HG03095 (cell line): ENCODE results near the gene B9D2.
"Not testable (repeated sequence)": the region's sequence is repeated elsewhere in the genome, so short reads cannot be mapped to it uniquely, and the experiment has no call there.

ENCODE experiments used
- ATAC-seq: cut with Tn5 transposase; IDR thresholded peaks from one replicate; pipeline ENCODE4 v1.9.1; 2021; ENCODE audit warnings: moderate library complexity; ENCODE audit not compliant: unreplicated experiment

Gene B9D2

DNA sequence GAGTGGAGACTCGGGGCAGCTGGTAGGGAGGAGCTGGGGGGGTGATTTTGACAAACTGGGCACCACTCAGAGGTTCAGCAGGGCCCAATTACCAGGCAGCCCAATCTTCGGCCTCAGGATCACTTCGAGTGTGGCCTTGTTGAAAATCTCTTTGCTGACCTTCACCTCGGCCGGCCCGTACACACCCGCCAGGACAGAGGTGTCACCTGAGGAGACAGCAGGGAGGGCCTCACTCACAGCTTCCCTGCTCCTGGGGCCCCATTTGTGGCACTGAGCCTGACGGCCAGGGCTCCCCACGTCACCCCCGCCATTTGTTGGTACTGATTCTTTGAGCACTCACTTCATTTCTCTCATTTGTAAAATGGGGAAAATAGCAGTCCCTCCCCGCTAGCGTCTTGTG, 28.8 kb upstream of the B9D2 start:
- no peak for ATAC-seq

DNA sequence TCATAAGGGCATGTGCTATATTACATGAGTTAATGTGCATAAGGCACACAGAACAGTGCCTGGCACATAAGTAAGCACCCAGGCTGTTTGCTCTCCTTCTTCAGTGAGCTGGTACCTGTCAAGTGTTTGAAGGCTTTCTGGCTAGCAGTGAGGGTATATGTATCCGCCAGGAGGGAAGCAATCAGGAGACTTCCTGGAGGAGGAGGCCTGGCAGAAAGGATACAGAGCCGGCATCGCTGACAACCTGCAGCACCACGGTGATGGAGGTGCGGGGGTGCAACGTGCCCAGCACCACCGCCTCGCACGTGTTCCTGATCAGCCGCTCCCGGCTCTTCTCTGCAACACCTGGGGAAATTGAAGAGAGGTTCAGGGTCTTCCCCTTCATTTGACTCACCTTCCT, 27.7 kb upstream of the B9D2 start:
- no peak for ATAC-seq

DNA sequence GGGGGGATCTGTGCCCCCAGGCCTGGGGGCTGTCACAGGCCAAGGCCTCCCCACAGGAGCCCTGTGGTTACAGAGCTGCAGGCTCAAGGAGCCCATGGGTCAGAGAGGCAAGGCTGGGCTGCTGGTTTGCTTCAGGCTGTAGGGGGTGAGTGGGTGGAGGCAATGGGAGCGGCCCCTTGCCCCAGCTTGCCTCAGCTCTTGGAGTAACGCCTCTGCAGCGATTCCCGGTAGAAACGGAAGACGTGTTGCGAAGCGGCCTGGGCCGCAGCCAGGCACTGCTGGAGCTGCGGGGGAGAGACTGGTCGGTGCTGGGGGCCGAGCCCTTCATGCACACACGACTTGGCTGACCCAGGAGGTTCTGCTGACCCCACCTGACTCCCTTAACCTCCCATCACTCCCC, 22.5 kb upstream of the B9D2 start:
- ATAC-seq = no peak

DNA sequence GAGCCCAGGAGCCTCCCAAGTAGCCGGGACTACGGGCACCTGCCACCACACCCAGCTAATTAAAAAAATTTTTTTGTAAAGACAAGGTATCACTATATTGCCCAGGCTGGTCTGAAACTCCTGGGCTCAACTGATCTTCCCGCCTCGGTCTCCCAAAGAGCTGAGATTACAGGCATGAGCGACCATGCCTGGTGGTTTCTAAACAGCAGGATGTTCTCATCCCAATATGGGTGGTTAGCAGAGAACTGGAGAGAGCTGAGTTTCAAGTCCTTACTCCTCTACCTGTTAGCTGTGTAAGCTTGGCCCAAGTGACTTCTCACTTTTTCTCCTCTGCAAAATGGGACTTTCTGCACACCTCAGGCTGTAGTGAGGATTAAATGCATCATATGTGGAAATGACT, 20.4 kb upstream of the B9D2 start:
- no peak for ATAC-seq

DNA sequence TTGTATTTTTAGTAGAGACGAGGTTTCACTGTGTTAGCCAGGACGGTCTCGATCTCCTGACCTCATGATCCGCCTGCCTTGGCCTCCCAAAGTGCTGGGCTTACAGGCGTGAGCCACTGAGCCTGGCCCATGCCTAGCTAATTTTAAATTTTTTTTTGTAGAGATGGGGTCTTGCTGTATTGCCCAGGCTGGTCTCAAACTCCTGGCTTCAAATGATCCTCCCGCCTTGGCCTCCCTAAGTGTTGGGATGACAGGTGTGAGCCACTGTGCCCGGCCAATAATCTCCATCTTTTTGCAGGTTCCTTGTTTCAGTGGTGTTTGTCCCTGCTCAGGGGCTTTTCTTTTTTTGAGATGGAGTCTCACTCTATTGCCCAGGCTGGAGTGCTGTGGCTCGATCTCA, 17.6 kb upstream of the B9D2 start:
- not testable (repeated sequence) for ATAC-seq

DNA sequence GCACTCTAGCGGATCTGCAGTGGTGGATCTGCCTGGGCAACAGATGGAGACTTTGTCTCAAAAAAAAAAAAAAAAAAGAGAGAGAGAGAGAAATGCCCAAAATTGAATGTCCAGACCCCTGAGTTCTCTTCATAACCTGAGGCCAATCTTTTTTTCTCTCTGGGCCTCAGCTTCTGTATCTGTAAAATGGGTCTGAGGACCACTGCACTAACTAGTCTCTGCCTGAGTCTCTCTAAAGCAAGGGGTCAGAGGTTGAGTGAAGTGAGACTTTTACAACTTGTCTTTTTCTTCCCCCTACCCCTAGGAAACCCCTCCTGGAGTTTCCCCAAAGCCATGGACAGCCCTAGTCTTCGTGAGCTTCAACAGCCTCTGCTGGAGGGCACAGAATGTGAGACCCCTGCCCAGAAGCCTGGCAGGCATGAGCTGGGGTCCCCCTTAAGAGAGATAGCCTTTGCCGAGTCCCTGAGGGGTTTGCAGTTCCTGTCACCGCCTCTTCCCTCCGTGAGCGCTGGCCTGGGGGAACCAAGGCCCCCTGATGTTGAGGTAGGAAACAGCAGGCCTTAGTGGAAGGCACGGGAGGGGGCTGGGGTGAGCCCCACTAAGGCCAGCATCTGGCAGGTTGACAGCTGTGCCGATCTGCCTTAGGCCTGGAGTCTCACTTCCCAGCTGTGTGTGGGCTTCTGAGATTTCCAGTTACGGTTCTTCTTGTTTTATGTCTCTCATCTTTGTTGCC, 14.2 kb upstream of the B9D2 start:
- no peak for ATAC-seq

DNA sequence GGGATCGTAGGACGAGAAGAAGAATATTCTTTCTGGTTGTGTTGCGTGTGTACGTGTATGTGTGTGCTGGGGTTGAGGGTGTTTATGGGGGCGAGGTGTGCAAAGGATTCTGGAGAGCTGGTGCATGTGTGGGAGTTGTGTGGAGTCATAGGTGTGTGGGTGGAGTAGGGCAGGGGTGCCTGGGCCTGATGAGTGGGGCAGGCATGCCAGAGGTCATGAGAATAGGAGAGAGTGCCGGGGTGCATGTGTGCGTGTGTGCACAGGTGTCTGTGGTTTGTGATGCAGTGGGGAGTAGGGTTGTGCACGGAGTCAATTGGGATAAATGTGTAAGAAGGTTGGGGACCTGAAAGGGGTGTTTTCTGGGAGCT, 13.0 kb upstream of the B9D2 start:
- no peak for ATAC-seq

DNA sequence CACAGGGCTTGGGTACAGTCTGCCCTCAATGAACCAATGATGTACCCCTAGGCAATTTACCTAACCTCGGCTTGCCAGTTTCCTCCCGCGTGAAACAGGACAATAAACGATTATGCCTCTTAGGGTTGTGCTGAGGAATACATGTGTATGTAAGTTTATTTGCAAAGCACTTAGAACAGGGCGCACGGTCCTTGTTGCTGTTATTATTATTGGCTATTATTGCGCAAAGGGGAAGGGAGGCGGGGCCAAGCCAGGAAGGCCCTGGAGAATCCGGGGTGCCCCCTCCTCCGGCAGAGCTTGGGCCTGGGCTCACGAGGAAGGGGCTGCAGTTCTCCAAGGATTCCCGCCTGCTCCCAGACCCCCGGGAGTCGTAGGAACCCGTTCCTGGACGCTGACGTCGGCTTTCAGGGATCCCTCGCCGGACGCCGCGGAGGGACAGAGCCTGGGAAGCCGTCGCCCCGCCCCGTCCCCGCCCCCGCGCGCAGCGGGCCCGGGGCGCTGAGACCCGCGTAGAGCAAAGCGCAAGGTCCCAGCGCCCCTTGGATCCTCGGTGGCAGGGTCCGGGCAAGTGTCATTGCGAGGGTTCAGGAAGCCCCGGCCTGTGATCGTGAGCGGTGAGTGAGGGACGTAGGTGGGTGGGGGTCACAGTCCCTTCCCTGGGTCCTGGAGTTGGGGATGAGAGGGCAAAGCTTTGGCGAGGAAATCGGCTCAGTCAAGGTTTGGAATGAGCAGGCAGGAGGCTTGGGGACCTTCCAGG, 12.5 kb upstream of the B9D2 start, which contains the start of gene TMEM91:
Gene TMEM91 (plus strand): TSS at position 293 of the 757 bp plus-strand sequence. CDS start 1,777 bp downstream, outside the sequence.
- ATAC-seq = no peak

DNA sequence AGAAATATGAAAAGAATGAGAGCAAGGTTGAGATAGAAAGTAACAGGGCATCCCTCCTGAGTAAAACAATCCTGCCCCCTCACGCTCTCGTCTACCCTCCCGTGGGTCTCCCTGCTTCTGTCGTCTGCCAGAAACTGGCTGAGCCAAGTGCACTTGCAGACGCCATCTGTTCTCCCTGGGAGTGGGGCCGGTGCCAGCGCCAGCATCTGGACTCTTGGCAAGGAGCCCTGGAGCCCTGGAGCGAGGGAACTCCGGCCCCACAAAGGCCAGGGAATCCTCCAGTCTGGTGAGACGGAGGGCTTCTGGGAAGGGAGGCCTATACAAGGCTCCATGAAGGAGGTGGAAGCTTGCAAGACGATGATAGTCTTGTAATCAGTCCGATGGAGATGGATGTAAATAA, 10.0 kb upstream of the B9D2 start:
- ATAC-seq = no peak

DNA sequence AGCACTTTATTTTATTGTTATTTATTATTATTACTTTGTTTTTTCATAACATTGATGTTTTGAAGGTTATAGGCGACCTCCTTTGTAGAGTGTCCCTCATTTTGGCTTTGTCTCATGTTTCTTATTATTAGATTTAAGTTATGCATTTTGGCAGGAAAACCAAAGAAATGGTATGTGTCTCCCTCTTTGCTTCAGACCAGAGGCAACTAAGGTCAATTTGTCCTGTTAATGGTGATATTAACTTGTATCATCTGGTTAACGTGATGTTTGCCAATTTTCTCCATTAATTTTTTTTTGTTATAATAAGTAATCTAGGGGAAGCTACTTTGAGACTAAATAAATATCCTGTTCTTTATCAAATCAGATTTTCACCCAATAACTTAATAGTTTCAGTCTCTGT, 8.6 kb upstream of the B9D2 start:
- ATAC-seq = no peak

DNA sequence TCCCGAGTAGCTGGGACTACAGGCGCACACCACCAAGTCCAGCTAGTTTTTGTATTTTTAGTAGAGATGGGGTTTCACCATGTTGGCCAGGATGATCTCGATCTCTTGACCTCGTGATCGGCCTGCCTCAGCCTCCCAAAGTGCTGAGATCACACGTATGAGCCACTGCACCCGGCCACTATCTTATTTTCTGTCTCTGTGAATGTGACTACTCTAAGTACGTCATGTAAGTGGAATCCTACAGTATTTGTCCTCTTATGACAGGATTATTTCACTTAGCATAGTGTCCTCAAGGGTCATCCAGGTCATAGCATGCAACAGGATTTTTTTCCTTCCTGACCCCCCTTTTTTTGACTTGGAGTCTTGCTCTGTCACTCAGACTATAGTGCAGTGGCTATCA, 7.6 kb upstream of the B9D2 start:
- no peak for ATAC-seq

DNA sequence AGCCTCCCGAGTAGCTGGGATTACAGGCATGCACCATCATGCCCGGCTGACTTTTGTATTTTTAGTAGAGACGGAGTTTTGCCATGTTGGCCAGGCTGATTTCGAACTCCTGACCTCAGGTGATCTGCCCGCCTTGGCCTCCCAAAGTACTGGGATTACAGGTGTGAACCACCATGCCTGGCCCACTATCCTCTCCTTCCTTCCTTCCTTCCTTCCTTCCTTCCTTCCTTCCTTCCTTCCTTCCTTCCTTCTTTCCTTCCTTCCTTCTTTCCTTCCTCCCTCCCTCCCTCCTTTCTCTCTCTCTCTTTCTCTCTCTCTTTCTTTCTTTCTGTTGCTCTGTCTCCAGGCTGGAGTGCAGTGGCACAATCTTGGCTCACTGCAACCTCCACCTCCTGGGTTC, 7.2 kb upstream of the B9D2 start:
- not testable (repeated sequence) for ATAC-seq

DNA sequence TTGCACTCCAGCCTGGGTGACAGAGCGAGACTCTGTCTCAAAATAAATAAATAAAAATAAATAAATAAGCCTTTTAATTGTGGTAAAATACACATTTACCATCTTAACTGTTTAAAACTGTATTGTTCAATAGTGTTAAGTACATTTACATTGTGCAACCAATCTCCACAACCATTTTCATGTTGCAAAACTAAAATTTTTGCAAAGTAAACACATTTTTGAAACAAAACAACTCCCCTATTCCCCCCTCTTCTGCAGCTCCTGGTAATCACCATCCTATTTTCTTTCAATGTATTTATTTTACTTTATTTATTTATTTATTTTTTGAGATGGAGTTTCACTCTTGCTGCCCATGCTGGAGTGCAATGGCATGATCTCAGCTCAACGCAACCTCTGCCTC, 5.8 kb upstream of the B9D2 start:
- ATAC-seq = no peak

DNA sequence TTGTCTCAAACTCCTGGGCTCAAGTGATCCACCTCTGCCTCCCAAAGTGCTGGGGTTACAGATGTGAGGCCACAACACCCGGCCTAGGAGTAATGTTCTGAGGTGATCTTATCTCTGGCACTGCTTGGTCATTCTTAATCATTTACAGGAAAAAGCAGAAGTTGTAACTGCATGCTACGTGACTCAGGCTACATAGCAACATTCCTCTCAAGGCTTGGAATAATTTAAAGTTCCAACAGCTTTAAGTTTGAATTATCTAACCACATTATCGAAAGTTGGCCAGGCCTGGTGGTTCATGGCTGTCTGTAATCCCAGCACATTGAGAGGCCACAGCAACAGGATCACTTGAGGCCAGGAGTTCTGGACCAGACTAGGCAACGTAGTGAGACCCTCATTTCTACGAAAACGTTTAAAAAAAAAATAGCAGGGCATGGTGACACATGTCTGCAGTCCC, 3.9 kb upstream of the B9D2 start:
- ATAC-seq = no peak

DNA sequence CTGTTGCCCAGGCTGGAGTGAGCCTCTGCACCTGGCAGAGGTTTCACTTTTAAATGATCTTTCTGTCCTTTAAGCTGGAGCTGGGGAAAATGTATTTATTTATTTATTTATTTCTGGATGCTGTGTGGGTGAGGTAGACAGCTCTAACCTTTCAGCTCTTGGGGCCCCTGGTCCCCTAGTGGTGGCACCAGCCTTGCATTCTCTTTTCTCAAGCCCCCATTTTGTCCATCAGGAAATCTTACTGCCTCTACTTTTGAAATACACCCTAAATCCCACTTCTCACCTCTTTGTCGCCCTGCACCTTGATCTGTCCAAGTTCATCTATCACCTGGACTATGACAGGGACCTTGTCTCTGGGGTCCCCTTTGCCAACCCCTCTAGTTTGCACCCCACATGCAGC, 2.1 kb upstream of the B9D2 start:
- ATAC-seq = no peak

DNA sequence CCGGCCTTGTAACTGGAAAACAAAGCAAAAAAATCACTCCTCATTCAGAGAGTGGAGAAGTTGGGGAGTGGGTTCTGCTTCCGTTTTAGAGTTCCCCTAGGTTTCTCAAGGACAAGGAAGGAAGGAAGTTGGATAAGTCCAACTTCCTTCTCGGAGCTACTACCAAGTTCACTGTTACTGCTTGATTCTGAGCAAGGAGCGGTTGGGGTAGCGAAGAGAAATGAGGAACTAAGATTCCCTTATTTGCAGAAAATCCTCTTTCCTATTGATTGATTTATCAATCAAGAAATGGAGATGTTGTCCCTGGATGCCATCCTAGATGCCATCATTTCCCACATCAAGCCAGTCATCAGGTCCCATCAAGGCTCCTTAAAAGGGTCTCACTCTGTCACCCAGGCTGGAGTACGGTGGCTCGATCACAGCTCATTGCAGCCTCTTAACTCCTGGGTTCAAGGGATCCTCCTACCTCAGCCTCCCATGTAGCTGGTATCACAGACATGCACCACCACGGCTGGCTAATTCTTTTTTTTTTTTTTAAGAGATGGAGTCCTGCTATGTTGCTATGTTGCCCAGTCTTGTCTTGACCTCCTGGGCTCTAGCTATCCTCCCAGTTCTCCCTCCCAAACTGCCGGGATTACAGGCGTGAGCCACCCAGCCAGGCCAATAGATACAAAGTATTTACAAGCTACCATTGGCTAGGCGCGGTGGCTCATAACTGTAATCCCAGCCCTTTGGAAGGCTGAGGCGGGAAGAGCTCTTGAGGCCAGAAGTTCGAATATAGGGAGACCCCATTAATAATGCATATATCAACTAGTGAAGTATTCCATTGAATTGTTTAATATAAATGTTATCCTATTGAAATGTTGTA, 809 bp upstream of the B9D2 start:
- ATAC-seq = no peak

DNA sequence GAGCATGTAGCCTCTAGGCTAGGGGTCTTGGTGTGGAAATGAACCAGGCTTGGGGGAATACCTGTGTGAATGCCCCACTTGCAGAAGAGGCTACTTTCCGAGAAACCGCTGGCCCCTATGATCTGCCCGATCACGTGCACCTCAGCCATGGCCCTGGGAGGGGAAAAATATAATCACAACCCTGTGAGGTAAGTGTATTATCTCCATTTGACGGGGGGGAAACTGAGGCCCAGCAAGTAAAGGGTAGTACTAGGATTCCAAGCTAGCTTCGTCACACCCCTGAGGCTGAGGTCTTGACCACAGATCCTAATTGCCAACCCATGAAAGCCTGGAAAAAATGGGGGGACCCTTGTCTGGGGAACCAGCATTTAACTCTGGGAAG, 587 bp downstream of the B9D2 start:
- ATAC-seq = no peak

DNA sequence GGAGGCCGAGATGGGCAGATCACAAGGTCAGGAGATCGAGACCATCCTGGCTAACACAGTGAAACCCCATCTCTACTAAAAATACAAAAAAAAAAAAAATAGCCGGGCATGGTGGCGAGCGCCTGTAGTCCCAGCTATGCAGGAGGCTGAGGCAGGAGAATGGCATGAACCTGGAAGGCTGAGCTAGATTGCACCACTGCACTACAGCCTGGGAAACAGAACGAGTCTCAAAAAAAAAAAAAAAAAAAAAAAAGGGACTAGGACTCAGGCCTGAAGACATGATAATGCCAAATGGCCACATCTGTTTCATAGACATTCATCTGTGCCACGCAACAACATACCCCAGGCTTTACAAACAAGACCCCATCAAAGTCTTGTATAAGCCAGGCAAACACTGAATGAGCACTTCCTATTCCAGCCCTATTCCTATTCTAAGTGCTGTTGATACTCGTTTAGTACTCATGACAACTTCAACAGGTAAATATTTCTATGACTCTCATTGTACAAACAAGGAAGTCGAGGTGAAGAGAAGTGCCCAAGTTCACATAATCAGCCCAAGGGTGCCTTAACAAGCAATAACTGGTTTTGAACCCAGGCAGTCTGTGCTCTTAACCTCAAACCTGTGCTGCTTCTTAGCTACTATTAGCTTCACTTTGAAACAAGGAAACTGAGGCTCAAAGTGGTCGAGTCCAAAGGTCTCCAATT, 1.7 kb downstream of the B9D2 start:
- ATAC-seq = no peak

DNA sequence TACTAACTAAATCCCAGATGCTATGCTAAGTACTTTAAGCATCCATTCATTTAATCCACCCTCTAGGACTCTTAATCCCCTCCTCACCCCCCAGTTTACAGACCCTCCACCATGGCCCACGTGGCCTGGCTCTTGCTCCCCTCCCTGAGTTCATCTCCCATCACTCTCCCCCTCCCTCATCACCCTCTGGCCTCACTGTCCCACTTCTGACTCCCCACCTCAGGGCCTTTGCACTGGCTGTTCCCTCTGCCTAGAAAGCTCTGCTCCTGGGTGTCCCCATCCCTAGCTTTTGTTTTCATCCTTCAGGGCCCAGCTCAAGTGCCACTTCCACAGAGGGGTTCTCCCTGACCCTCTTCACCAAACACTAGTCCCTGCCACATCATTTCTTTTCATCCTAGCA, 4.2 kb downstream of the B9D2 start:
- ATAC-seq = no peak

DNA sequence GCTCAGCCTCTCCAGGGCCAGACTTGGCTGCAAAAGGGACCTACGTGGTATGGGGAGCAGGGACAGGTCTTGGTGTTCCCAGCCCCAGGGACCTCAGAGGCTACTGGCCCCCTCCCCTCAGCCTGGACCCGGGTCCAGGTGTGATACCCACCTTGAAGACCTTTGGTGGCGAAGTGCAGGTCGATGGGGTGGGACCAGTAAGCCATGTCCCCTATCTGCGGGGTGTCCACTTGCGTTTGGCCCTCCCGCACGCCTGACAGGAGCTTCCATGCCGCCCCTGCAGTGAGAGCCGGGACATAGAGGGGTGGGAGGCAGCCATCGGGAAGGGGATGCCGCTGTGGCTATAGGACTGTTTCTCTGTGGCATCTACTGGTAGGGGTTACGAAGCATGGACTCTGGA, 6.2 kb downstream of the B9D2 start:
- ATAC-seq = no peak
